ELR (cell line): ENCODE measurements around the gene ATF7IP.
A peak's percentile ranks its signal among the peaks of the same experiment; 100 is the strongest.

Source experiments
- DNase-seq: peaks from one replicate; pipeline ENCODE4 v3.0.0-alpha.2; 2015; ENCODE audit warnings: low read depth

The ATF7IP gene

DNA sequence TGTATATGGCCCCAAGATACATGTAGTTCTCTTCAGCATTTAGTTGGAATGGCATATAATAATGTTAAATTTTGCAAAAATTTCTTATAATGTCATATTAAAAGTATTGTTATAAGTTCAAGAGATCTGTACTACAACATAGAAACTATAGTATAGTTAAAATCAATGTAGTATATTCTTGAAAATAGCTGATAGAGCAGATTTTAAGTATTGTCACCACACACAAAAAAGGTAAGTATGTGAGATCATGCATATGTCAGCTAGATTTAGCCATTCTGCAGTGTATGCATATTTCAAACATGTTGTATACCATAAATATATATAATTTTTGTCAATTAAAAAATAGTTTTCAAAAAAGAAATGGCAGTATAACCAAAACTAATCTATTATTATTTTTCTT is 115.7 kb downstream of the ATF7IP start:
- no peak for DNase-seq

DNA sequence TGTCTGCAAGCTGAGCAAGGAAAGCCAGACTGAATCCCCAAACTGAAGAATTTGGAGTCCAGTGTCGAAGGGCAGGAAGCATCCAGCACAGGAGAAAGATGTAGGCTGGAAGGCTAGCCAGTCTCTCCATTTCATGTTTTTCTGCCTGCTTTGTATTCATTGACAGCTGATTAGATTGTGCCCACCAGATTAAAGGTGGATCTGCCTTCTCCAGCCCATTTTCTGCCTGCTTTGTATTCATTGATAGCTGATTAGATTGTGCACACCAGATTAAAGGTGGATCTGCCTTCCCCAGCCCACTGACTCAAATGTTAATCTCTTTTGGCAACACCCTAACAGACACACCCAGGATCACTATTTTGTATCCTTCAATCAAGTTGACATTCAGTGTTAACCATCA is 116.9 kb downstream of the ATF7IP start:
- no peak for DNase-seq

DNA sequence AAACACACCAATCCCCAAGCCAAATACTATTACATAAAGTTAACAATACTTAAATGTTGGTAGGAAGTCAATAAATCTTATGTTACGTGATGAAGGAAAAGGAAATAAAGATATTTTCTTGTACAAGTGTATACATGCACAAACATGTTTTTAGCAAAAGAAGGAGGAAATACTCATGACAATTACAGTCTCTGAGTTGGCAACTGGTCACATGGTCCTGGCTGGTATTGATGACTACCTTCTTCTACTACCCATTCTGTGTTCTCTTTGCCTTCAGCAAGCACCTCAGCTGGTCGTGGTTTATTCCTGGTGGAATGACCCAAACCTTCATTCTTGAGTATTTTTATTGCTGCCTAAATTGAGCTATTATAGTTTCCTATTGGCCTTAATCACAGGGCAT is 117.4 kb downstream of the ATF7IP start:
- no peak for DNase-seq

DNA sequence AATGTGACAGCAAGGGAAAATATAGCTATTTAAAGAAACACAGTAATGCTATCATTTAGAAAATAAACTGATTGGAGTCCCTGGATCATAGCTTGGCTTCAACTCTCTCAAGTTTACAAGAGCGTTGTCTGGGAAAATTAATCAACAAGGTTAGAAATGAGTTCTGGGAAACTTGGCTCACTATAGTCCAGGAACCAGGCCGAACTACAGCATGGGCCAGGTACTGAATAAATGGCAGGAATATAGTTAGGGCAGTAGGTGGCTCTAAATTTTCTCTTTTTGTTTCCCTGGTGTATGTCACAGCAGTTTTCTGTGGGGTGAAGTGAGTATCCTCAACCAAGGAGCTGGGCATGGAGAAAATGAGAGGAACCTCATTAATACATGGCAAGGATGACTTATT is 129.8 kb downstream of the ATF7IP start:
- DNase-seq: no peak

DNA sequence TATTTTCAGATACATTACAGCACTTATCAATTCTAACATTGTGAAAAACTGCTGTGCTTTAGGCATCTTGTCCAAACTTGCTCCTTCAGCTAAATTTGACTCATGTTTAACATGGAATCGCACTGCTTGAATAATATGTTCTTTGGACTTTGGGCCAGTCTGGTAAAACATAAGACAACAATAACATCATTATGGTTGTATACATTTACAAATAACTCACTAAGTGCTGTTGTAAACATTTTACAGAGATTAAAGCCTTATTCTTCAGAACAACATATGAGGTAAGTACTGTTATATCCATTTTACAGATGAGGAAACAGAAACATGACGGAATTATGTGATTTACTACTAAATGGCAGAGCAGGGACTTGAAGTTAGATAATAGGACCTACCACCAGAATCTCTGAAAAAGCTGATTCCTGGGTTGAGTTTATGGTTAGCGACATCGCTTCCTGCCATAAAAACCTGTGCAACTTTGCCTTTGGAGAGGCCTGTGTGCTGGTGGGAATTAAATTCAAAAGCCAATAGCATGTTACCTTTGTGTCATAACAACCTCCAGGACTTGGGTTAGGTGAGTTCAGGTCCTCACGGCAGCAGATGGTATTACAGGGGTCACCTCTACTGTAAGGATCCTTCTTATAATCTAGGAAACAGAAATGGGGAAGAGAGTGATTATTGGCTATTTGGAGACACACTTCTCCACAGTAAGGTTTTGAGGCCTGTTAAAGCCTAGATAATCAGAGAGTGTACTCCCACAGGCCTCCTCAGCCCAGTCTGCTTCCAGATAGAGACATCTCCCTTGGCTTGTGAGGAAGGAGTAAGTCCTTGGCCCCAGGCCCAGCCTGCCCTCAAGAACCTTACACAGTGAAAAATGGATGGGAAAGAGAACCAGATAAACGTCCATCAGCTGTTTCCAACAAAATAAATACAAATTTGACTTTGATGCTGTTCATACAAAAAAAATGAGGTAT is 140.4 kb downstream of the ATF7IP start:
- no peak for DNase-seq

DNA sequence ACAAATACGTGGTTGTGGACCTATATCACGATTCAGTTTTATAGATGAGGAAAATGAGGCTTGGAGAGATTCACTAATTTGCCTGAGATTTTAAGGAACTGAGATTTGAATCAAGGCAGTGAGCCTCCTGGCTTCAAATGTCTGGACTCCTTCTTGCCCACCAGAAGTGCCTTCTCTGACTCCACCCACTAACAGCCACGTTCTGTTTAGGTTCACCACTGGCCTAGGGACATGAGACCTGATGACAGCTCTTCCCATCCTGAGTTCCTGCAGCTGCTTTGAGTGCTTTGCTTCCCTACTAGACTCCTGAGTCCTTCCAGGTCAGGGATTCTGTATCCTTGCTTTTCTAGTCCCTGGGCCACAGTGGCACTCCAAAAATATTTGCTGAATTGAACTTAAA is 145.1 kb downstream of the ATF7IP start:
- DNase-seq: no peak

DNA sequence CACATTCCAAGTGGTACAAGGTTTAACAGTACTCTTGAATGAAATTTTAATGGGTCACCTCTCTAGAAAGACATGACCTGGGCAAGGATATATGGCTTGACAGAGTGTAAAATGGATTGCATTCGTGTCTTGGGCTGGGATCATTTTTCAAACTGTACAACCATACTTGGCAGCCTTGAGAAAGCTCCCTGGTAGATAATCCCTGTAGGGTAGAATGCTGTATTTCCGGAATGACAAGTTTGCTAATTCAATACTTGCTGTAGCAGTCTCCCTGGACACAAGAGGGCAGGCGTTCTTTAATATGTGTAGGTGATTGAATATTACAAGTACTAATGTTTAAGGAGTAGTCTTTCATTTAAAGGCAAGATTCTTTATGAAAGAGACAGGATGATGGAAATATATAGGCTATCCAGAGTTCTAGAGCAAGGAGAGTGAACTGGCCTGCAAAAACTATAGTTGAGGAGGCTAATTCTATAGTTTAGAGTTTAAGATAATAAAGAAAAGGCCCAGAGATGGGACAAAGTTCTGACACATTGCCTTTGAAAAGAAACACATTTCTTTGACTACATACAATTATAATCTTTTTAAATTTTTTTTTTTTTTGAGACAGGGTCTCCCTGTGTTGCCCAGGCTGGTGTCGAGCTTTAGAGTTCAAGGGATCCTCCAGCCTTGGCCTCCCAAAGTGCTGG is 148.8 kb downstream of the ATF7IP start:
- peak; percentile 11 for DNase-seq

DNA sequence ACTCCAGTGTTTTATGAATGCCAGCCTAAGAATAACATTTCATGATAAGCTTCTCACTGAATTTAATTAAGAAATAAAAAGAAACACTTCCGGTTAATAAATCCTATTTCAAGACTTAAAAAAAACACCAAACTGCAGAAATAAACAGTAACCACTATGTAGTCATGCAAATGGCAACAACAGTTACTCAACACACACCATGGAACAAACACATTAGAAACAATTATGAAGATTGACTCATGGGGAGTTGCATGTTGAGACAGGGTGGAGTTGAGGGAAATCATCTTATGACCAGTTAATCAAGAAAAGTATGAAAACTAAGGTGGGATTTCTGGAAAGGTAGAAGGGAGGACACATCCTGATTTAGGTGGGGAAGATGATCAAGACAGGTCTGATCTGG is 149.5 kb downstream of the ATF7IP start:
- DNase-seq: no peak

DNA sequence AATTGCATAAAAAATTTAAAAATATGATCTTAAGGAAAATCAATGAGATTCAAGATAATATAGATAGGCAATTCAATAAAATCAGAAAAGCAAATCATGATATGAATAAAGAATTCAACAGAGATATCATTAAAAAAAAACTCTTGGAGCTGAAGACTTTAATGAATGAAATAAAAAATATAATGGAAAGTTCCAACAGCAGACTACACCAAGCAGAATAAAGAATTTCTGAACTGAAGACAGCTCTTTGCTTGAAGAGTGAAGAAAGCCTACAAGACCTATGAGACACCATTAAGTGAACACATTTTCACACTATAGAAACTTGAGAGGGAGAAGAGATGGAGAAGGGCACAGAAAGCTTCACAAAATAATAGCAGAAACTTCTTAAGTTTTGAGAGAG is 156.3 kb downstream of the ATF7IP start:
- no peak for DNase-seq

DNA sequence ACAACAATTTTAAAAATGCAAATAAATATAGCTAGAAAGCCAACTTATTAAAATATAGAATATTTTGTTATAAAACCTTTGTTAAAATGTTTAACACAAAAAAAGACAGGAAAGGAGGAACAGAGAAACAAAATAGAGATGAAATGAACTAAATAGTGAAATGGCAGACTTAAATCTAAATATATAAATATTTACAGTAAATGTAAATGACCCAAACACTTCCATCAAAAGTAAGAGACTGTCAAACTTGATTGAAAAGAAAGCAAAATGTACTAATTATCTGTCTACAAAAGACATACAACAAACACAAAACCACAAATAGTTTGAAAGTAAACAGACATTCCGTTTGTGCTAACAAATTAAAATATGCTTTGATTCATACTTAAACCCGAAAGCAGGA is 160.5 kb downstream of the ATF7IP start:
- no peak for DNase-seq

DNA sequence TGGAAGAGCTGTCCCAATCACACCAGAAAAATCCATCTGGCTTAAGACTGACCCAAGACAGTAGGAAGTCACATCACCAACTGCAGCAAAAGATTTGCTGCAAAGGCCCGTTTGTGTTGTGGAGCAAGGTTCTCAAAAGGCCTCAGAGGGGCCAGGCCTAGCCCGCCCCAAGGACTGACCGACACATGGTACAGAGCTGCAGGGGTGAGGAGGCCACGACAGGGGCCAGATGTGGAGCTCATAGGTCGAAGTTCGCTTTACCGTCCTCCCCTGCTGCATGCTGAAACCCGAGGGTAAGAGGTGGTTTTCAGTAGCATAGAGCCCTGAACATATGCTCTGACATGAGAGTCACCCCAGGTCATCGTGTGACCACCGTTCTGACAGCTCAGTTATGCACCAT is 166.7 kb downstream of the ATF7IP start:
- no peak for DNase-seq

DNA sequence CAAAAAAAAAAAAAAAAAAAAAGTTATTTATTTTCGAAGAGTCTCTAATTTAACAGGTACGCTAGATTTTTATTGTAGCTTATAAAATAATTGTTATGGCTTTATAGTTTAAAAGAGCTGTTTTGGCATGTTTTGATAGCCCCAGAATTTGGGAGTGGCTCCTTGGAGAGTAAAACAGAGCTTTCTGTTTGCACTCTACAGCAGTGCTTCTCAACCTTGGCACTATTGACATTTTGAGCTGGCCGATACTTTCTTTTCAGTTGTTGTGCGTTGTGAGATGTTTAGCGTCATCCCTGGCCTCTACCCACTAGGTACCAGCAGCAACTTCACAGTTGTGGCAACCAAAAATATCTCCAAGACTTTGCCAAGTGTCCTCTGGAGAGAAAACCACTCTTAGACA is 171.6 kb downstream of the ATF7IP start:
- DNase-seq: no peak

DNA sequence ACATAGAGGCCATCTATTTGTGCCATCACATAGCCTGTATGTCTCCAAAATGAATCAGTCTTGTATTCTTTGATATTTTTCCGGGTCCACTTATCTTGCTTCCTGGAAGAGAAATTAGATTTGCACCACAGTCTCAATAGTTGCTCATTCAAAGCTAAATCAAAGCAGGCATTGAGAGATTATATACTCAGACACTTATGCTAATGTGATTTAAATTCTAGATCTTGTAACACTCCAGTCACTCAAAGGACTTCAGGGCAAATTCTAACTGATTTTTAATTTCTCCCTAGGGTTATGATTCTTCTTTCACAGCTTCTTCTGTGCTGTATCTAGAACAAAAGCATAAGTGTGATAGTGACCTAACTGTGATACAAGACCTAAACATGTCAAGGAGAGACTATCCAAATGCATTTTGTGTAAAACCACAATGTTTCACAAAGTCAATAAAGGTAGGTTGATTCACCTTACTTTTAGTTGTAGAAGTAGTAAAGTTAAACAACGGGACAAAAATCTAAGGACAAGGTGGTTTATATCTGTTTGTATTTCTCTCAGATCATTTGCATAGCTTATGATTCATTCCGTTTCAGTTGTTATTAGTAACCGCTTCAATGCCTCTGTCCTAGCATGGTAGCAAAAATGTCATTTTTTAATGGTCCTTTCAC is 175.4 kb downstream of the ATF7IP start:
- no peak for DNase-seq

DNA sequence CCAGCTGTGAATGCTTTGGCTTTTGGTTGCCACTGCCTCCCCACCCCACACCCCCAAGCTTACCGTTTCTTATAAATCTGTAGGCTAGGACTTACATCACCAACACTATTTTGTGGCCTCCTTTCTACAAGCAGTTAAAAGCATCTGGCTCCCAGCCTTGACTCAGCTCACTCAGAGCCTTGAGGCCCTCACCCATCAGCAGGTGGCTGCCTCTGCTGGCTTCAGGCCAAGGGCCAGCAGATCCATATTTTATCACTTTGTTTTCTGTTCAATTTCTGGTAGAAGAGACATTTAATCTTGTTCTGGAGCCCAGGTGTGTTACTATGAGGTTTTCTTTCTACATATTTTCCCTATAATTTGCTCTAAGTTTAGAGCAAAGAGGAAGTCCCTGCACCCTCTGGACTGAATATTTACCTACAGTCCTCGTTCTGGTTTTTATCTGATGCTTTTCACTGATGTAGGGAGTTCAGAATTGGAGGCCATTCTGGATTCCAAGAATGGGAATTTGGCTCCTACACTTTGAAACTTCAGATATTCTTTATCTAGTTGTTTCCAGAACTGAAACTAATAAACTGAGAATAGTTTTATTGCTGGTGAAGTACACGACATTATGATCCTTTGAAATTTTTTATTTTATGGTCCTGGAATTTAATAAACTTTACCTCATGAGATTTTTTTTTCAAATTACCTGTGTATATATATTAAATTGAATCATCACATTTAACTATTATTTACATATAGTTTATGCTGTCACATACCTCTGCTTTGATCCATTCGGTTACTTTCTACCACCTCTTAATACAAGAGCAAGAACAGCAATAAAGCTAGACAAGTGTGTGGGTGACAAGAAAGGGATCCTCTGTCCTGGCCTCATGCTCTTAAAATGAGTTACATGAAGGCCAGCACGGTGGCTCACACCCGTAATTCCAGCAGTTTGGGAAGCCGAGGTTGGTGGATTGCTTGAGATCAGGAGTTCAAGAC is 180.0 kb downstream of the ATF7IP start:
- DNase-seq: no peak

DNA sequence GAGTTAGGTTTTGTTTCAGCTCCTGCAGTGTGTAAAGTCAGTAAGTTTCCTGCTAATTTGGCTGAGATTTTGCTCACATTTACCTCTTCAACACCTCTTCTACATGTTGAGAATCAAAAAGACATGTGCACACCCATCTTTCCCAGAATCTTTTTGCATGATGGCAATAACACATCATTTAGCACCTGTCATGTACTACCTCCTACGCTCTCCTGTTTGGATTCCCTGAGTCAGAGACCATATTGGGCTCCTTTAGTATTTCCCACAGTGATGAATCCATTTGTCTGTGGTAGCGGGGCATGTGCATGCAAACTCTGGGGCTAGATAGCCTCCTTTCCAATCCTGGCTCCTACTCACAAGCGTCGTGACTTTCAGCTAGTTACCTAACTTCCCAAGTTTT is 182.1 kb downstream of the ATF7IP start:
- no peak for DNase-seq

DNA sequence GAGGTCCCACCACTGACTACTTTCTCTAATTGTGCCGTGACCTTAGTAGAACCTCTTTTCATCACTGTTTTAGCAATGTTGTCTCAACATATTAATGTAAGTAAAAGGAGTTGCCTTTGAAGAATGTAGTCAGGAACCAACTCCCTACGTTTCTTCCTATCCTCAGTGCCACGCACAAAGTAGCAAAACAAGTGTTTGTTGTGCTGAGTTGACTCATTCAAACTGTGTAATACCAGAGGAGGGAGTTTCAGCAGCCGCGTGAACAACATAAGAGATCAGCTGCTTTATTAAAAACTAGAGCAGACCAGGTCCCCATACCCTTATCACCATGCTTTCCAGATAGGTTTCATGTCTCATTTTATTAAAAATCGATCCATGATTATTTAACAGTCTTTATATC is 183.1 kb downstream of the ATF7IP start:
- no peak for DNase-seq
